ENCODE data around the gene PSMD1.
A peak's percentile ranks its signal among the peaks of the same experiment; 100 is the strongest.

The PSMD1 gene

GRCh38 chr2:231056453-231057416 lies at the start of gene PSMD1:
PSMD1 (plus strand) TSS chr2:231056867; CDS start chr2:231057026, 159 bp downstream.
- no peaks in the 10 kb centered on the region for H3K36me3 ChIP-seq (ENCODE audit: control insufficient read depth, insufficient read depth, low read length)
- no peaks in the 10 kb centered on the region for H3K27me3 ChIP-seq (replicated peaks; ENCODE audit: control insufficient read depth, insufficient read depth, low read length)
- TF ChIP-seq CTCF (IDR thresholded peaks at IDR 0.05; ENCODE audit: insufficient read depth, low read length, poor library complexity, severe bottlenecking): peak; percentile 96
- peak within 1 kb of the TSS; percentile 97 for H3K4me3 ChIP-seq (replicated peaks; ENCODE audit: low read depth, low read length)
- peak; percentile 90 for DNase-seq (ENCODE audit: extremely low read depth, insufficient read length)

GRCh38 chr2:231007286-231008098 lies 49.2 kb upstream of the PSMD1 start:
- TF ChIP-seq CTCF (IDR thresholded peaks at IDR 0.05; ENCODE audit: insufficient read depth, low read length, poor library complexity, severe bottlenecking): no peak

GRCh38 chr2:231008131-231008530 lies 48.5 kb upstream of the PSMD1 start:
- DNase-seq (ENCODE audit: extremely low read depth, insufficient read length): no peak
- Histone ChIP-seq H3K27me3 (replicated peaks; ENCODE audit: control insufficient read depth, insufficient read depth, low read length) (peaks cover 1% of the 10 kb centered on the region), H3K4me3 (replicated peaks; ENCODE audit: low read depth, low read length) (no peak overlapping the region), H3K36me3 (ENCODE audit: control insufficient read depth, insufficient read depth, low read length) (no peaks in the 10 kb centered on the region)
- no peak for TF ChIP-seq CTCF (IDR thresholded peaks at IDR 0.05; ENCODE audit: insufficient read depth, low read length, poor library complexity, severe bottlenecking)

More at GRCh38 chr2:231007286-231008098, 49.2 kb upstream of the PSMD1 start:
- H3K36me3 ChIP-seq (ENCODE audit: control insufficient read depth, insufficient read depth, low read length): no peaks in the 10 kb centered on the region
- H3K27me3 ChIP-seq (replicated peaks; ENCODE audit: control insufficient read depth, insufficient read depth, low read length): peaks cover 1% of the 10 kb centered on the region
- no peak for DNase-seq (ENCODE audit: extremely low read depth, insufficient read length)
- H3K4me3 ChIP-seq (replicated peaks; ENCODE audit: low read depth, low read length): no peak overlapping the region

GRCh38 chr2:231009236-231009919 lies 47.3 kb upstream of the PSMD1 start:
- Histone ChIP-seq H3K36me3 (ENCODE audit: control insufficient read depth, insufficient read depth, low read length) (no peaks in the 10 kb centered on the region), H3K4me3 (replicated peaks; ENCODE audit: low read depth, low read length) (no peak overlapping the region), H3K27me3 (replicated peaks; ENCODE audit: control insufficient read depth, insufficient read depth, low read length) (peaks cover 1% of the 10 kb centered on the region)
- TF ChIP-seq CTCF (IDR thresholded peaks at IDR 0.05; ENCODE audit: insufficient read depth, low read length, poor library complexity, severe bottlenecking): no peak
- no peak for DNase-seq (ENCODE audit: extremely low read depth, insufficient read length)

- H3K27me3 ChIP-seq (replicated peaks; ENCODE audit: control insufficient read depth, insufficient read depth, low read length): peaks cover 1% of the 10 kb centered on the region
- no peak overlapping the region for H3K4me3 ChIP-seq (replicated peaks; ENCODE audit: low read depth, low read length)
- no peak for TF ChIP-seq CTCF (IDR thresholded peaks at IDR 0.05; ENCODE audit: insufficient read depth, low read length, poor library complexity, severe bottlenecking)
- no peaks in the 10 kb centered on the region for H3K36me3 ChIP-seq (ENCODE audit: control insufficient read depth, insufficient read depth, low read length)
- DNase-seq (ENCODE audit: extremely low read depth, insufficient read length): no peak
These were observed 46.4 kb upstream of the PSMD1 start for GRCh38 chr2:231010201-231010730.

All from GM06990 (cell line).